Endothelial cell of umbilical vein (primary cell): ENCODE results near the gene CARHSP1. TPM values are rescaled to one million over a fixed set of nuclear protein-coding genes. Genes with fewer than 3 reads are reported as not detected.
"Not testable (repeated sequence)": the region's sequence is repeated elsewhere in the genome, so short reads cannot be mapped to it uniquely, and the experiment has no call there.

Source experiments
- BruUV-seq: library from RNA; stranded (reverse); fragments of 400-500 nt; replicated peaks from 2 replicates; lab custom pipeline; 2021; lab: Mats Ljungman, UMichigan
- CTCF ChIA-PET: fragments of 300-600, 350-600 bp; sonication (Branson Sonifier 250); formaldehyde crosslinking; loops from one replicate; lab custom pipeline; 2021; ENCODE audit warnings: antibody characterized with exemption, inconsistent platforms; lab: Charles Lee
- POLR2A ChIA-PET: fragments of 300-600, 350-600 bp; sonication (Branson Sonifier 250); formaldehyde crosslinking; loops from one replicate; lab custom pipeline; 2021; ENCODE audit warnings: antibody characterized with exemption, inconsistent platforms; lab: Charles Lee
- DNase-seq: peaks from one replicate; pipeline ENCODE4 v3.0.0-alpha.2; 2011; ENCODE audit warnings: low read depth, low spot score
- FAIRE-seq: peaks from 2 replicates; lab custom pipeline; 2011; peaks lifted over from hg19 to GRCh38; lab: Jason Lieb, UNC
- H2AFZ ChIP-seq: 2 replicates; pipeline ENCODE4 v1.6.0; 2012; ENCODE audit warnings: low read depth, low read length, control low read depth, inconsistent platforms
- H3K27ac ChIP-seq: 2 replicates; pipeline ENCODE4 v1.5.1; 2011; ENCODE audit warnings: low read depth, mild to moderate bottlenecking, control low read depth, low read length, moderate library complexity; ENCODE audit not compliant: insufficient read depth
- H3K27me3 ChIP-seq, 2 experiments: 2 replicates each; pipeline versions ENCODE4 v1.6.0 to v1.6.1; 2011; ENCODE audit warnings: low read length in 2 of 2, mixed read lengths in 1 of 2; ENCODE audit not compliant: control insufficient read depth in 2 of 2, insufficient read depth in 2 of 2
- H3K36me3 ChIP-seq, 2 experiments: 2 replicates in 1 of 2; 3 replicates in 1 of 2; pipeline ENCODE4 v1.5.1; 2011; ENCODE audit warnings: low read length in 2 of 2, mild to moderate bottlenecking in 1 of 2, moderate library complexity in 1 of 2; ENCODE audit not compliant: control insufficient read depth in 2 of 2, insufficient read depth in 2 of 2; ENCODE audit errors: extremely low read depth in 1 of 2
- H3K4me1 ChIP-seq: 3 replicates; pipeline ENCODE4 v1.5.1; 2011; ENCODE audit warnings: mild to moderate bottlenecking, low read length; ENCODE audit not compliant: control insufficient read depth, insufficient read depth; ENCODE audit errors: extremely low read depth
- H3K4me2 ChIP-seq: 2 replicates; pipeline ENCODE4 v1.6.1; 2011; ENCODE audit warnings: low read length, control low read depth, mixed read lengths; ENCODE audit not compliant: insufficient read depth
- H3K4me3 ChIP-seq, 3 experiments: fragments of 200-600 bp in 1 of 3; sonication (generic), shearing (Covaris generic) in 1 of 3; replicated peaks in 1 of 3; 2 replicates each; pipeline ENCODE4 v1.5.1; 2011 to 2016; ENCODE audit warnings: control low read depth in 3 of 3, low read length in 3 of 3, mild to moderate bottlenecking in 2 of 3, inconsistent platforms in 1 of 3, low read depth in 1 of 3, moderate library complexity in 1 of 3; ENCODE audit not compliant: insufficient read depth in 1 of 3
- H3K79me2 ChIP-seq: 2 replicates; pipeline ENCODE4 v1.6.0; 2012; ENCODE audit warnings: low read length, inconsistent platforms; ENCODE audit not compliant: control insufficient read depth, insufficient read depth
- H3K9ac ChIP-seq: replicated peaks from 2 replicates; pipeline ENCODE3; 2011; ENCODE audit warnings: low read length, control low read depth; ENCODE audit not compliant: insufficient read depth; ENCODE audit errors: extremely low read depth
- H3K9me1 ChIP-seq: replicated peaks from 3 replicates; pipeline ENCODE4 v1.6.0; 2011; ENCODE audit warnings: mild to moderate bottlenecking, low read length; ENCODE audit not compliant: control insufficient read depth, insufficient read depth; ENCODE audit errors: extremely low read depth
- H3K9me3 ChIP-seq: replicated peaks from 2 replicates; pipeline ENCODE4 v1.5.1; 2012; ENCODE audit warnings: low read length, inconsistent platforms; ENCODE audit not compliant: control insufficient read depth, insufficient read depth
- H4K20me1 ChIP-seq: replicated peaks from 2 replicates; pipeline ENCODE3; 2011; ENCODE audit warnings: mild to moderate bottlenecking, low read length; ENCODE audit not compliant: control insufficient read depth, insufficient read depth; ENCODE audit errors: extremely low read depth
- EZH2 ChIP-seq: IDR thresholded peaks from 2 replicates; pipeline ENCODE4 v1.6.1; 2012; ENCODE audit warnings: borderline replicate concordance, low read depth, mild to moderate bottlenecking, moderate library complexity, low read length, inconsistent platforms; ENCODE audit not compliant: severe bottlenecking
- FOS ChIP-seq: IDR thresholded peaks from 2 replicates; pipeline ENCODE4 v1.6.1; 2011; ENCODE audit warnings: mild to moderate bottlenecking, low read length, moderate library complexity, borderline replicate concordance; ENCODE audit not compliant: insufficient read depth
- JUN ChIP-seq: IDR thresholded peaks from 2 replicates; pipeline ENCODE4 v1.6.1; 2011; ENCODE audit warnings: borderline replicate concordance, low read depth; ENCODE audit not compliant: insufficient read length, insufficient read depth
- MYC ChIP-seq: IDR thresholded peaks from one replicate; pipeline ENCODE4 v1.6.1; 2011; ENCODE audit warnings: mild to moderate bottlenecking, low read depth, low read length
- POLR2A ChIP-seq: IDR thresholded peaks from 2 replicates; pipeline ENCODE4 v1.6.1; 2012; ENCODE audit warnings: low read depth, mild to moderate bottlenecking, control low read depth, low read length
- dilution Hi-C: fragments of 300-500 bp; cut with MboI; formaldehyde crosslinking; loops from one replicate; pipeline ENCODE4 v1.15.0; 2019; ENCODE audit warnings: low sequenced_read_pairs; ENCODE audit not compliant: extremely low pct_ligation_motif_present
- intact Hi-C: fragments of 100-400 bp; cut with micrococcal nuclease; formaldehyde crosslinking; loops from one replicate; pipeline ENCODE4 v1.10.0; 2022
- polyA plus RNA-seq, 4 experiments: library from polyadenylated mRNA; depleted of rRNA in 3 of 4; stranded (reverse) in 3 of 4; unstranded in 1 of 4; fragments of >200 nt; gene quantifications; 2 replicates each; pipeline versions ENCODE4 v1.2.1 to v1.2.3, GENCODE V29; 2011 to 2012; ENCODE audit warnings: missing spikeins in 1 of 4
- total RNA-seq: library from RNA; stranded (reverse); gene quantifications from 2 replicates; pipeline ENCODE4 v1.2.3, GENCODE V29; 2021

Gene CARHSP1
- total and polyA plus RNA-seq, 2 donors (not counting 3 experiments of a cell fraction or from before 2014, with no cell fraction given), result 64.9 to 72.5 TPM

DNA sequence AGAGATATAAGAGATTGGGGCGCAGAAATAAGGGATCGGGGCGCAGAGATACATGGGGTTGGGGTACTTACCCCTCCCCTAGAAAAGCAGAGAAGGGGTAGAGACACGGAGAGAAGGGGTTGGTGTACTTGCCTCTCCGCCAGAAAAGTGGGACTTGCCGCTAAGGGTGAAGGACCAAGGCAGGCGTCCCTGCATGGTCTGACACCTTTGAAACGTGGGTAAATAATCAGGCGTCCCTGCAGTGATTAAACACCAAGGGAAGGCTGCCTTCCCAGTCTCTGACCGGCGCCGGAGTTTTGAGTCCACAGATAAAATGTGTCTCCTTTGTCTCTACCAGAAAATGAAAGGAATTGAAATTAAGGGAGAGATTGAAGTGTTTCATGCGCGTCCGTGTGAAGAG is 31.2 kb downstream of the CARHSP1 start:
- H3K4me1 ChIP-seq, FAIRE-seq, H3K27me3 ChIP-seq, CTCF ChIA-PET, H3K4me2 ChIP-seq, H3K4me3 ChIP-seq, POLR2A ChIA-PET, H4K20me1 ChIP-seq, dilution Hi-C loops, BruUV-seq, H3K27ac ChIP-seq, intact Hi-C loops, H3K9me3 ChIP-seq, DNase-seq, H2AFZ ChIP-seq, H3K9me1 ChIP-seq, H3K36me3 ChIP-seq, H3K9ac ChIP-seq: not testable (repeated sequence)
- peaks cover 16% of the 10 kb centered on the region for H3K79me2 ChIP-seq

DNA sequence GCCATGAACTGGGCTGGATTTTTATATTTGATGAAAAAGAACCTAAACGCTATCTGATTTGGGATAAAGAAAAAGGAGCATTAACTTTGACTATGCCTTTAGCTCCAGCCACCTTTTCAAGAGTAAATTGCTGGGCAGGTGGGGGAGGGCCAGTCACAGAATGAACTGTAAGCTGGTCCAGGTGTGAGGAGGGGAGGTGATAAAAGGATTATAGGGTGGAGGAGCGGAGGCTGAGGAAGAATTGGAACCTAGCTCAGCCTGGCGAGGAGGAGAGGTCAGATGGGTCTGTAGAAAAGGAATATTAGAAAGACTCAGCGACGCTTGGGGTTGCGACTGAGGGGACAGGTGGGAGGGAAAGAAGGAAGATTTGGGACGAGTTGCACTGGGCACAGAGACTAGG is 32.0 kb downstream of the CARHSP1 start:
- H4K20me1 ChIP-seq, H3K27me3 ChIP-seq, dilution Hi-C loops, DNase-seq, H3K4me3 ChIP-seq, BruUV-seq, intact Hi-C loops, H3K9me3 ChIP-seq, H3K36me3 ChIP-seq, H2AFZ ChIP-seq, H3K9me1 ChIP-seq, H3K4me1 ChIP-seq, POLR2A ChIA-PET, FAIRE-seq, CTCF ChIA-PET, H3K9ac ChIP-seq, H3K4me2 ChIP-seq, H3K27ac ChIP-seq: not testable (repeated sequence)
- H3K79me2 ChIP-seq, result peaks cover 16% of the 10 kb centered on the region

DNA sequence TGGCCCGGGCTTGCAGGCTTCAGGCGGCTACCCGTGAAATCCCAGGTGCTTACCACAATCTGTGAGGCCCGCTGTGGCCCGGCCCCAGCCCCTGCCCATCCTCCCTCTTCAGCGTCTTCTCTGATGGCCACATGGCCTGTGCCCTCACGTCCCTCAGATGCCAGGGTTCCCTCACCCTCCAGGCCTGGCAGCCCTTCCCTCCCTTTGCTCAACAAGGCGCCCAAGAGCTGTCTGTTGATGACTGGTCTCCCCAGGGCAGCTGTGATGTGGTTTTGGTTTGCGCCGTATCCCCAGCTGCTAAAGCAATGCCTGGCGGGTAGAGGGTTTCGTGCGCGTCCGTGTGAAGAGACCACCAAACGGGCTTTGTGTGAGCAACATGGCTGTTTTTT is 36.1 kb downstream of the CARHSP1 start:
- FAIRE-seq, result no peak
- no peaks in the 10 kb centered on the region for H4K20me1 ChIP-seq

More for the DNA sequence above, 36.1 kb downstream of the CARHSP1 start:
- CTCF ChIA-PET, result interaction anchor here (1.1 kb wide), 1 partner anchor 47 kb away, joined by 3 read pairs; no protein-coding TSS in a partner anchor
- TF ChIP-seq FOS (no peak), JUN (no peak), POLR2A (no peak), MYC (no peak), EZH2 (no peak)
- no peaks in the 10 kb centered on the region for H3K27me3 ChIP-seq
- dilution Hi-C loops (no loop called here), intact Hi-C loops (no loop called here)
- H2AFZ ChIP-seq, result no peak overlapping the region
- no TSS peak for BruUV-seq
- DNase-seq, result no peak
- peaks cover 5 to 11% of the 10 kb centered on the region in 2 experiments for H3K36me3 ChIP-seq
- no peaks in the 10 kb centered on the region for H3K9me3 ChIP-seq
- no peak overlapping the region for H3K27ac ChIP-seq
- H3K9ac ChIP-seq, result no peak overlapping the region
- peaks cover 17% of the 10 kb centered on the region for H3K79me2 ChIP-seq
- H3K4me3 ChIP-seq, result no peak overlapping the region
- H3K4me2 ChIP-seq, result no peak overlapping the region
- no peaks in the 10 kb centered on the region for H3K9me1 ChIP-seq
- H3K4me1 ChIP-seq, result peaks cover 14% of the 10 kb centered on the region
- POLR2A ChIA-PET, result no interaction called here
